Measurements from ENCODE around the gene OR11L1. TPM values are rescaled to one million over a fixed set of nuclear protein-coding genes. Genes with fewer than 3 reads are reported as not detected.

The OR11L1 gene
- total RNA-seq, 4 donors from 2014 or later = not detected

- 85 to 87% methylated on average over 14 of the region's 14 CpGs for WGBS, 2 donors
- Histone ChIP-seq H3K27me3 (no peaks in the 10 kb centered on the region), H3K4me3 (no peak overlapping the region), H3K4me1 (peaks cover 0 to 10% (median 0%) of the 10 kb centered on the region in 4 donors), H3K36me3 (no peaks in the 10 kb centered on the region), H3K9me3 (peaks cover 0 to 5% (median 0%) of the 10 kb centered on the region in 4 donors), H3K27ac (no peak overlapping the region)
- no peak for DNase-seq (ENCODE audit: low spot score in 2 of 2)
- TF ChIP-seq CTCF (IDR thresholded peaks at IDR 0.05) (no peak), POLR2A (IDR thresholded peaks at IDR 0.05) (no peak), EP300 (IDR thresholded peaks at IDR 0.05) (no peak)
These were observed 13.3 kb upstream of the OR11L1 start for GRCh38 chr1:247854899-247855545.

- 51 to 63% methylated on average over 1 of the region's 1 CpG for WGBS, 2 donors
- Histone ChIP-seq H3K36me3 (no peaks in the 10 kb centered on the region), H3K4me1 (no peaks in the 10 kb centered on the region), H3K27ac (no peak overlapping the region), H3K4me3 (no peak overlapping the region), H3K27me3 (no peaks in the 10 kb centered on the region), H3K9me3 (no peaks in the 10 kb centered on the region)
- no peak for TF ChIP-seq EP300 (IDR thresholded peaks at IDR 0.05)
- no peak for TF ChIP-seq POLR2A (IDR thresholded peaks at IDR 0.05)
- no peak for TF ChIP-seq CTCF (IDR thresholded peaks at IDR 0.05)
- DNase-seq (ENCODE audit: low spot score in 2 of 2) = no peak
These were observed 7.9 kb upstream of the OR11L1 start for GRCh38 chr1:247849616-247850015.

GRCh38 chr1:247848346-247848745 is 6.7 kb upstream of the OR11L1 start:
- no peak for DNase-seq (ENCODE audit: low spot score in 2 of 2)
- H3K27ac ChIP-seq = no peak overlapping the region
- H3K9me3 ChIP-seq = no peaks in the 10 kb centered on the region
- TF ChIP-seq POLR2A (IDR thresholded peaks at IDR 0.05) (no peak), EP300 (IDR thresholded peaks at IDR 0.05) (no peak), CTCF (IDR thresholded peaks at IDR 0.05) (no peak)
- no peak overlapping the region for H3K4me3 ChIP-seq
- 85 to 92% methylated on average over 7 of the region's 7 CpGs for WGBS, 2 donors
- H3K4me1 ChIP-seq = no peaks in the 10 kb centered on the region
- no peaks in the 10 kb centered on the region for H3K36me3 ChIP-seq
- H3K27me3 ChIP-seq = no peaks in the 10 kb centered on the region

GRCh38 chr1:247845693-247846017 is 4.0 kb upstream of the OR11L1 start:
- TF ChIP-seq POLR2A (IDR thresholded peaks at IDR 0.05) (no peak), CTCF (IDR thresholded peaks at IDR 0.05) (no peak), EP300 (IDR thresholded peaks at IDR 0.05) (no peak)
- Histone ChIP-seq H3K4me3 (no peak overlapping the region), H3K27ac (no peak overlapping the region), H3K36me3 (no peaks in the 10 kb centered on the region), H3K9me3 (no peaks in the 10 kb centered on the region), H3K27me3 (no peaks in the 10 kb centered on the region), H3K4me1 (no peaks in the 10 kb centered on the region)
- no peak for DNase-seq (ENCODE audit: low spot score in 2 of 2)
- WGBS, 2 donors = 82 to 89% methylated on average over 5 of the region's 5 CpGs

- no peak for DNase-seq (ENCODE audit: low spot score in 2 of 2)
- H3K9me3 ChIP-seq = no peaks in the 10 kb centered on the region
- no peaks in the 10 kb centered on the region for H3K4me1 ChIP-seq
- H3K27me3 ChIP-seq = no peaks in the 10 kb centered on the region
- H3K4me3 ChIP-seq = no peak overlapping the region
- no peak overlapping the region for H3K27ac ChIP-seq
- no peaks in the 10 kb centered on the region for H3K36me3 ChIP-seq
- TF ChIP-seq EP300 (IDR thresholded peaks at IDR 0.05) (no peak), POLR2A (IDR thresholded peaks at IDR 0.05) (no peak), CTCF (IDR thresholded peaks at IDR 0.05) (no peak)
- 58 to 61% methylated on average over 12 of the region's 12 CpGs for WGBS, 2 donors
These were observed 3.5 kb upstream of the OR11L1 start for GRCh38 chr1:247845011-247845692.

Data from tibial nerve (tissue), 4 donors.